HepG2 (cell line): ENCODE results near the gene KRTAP12-2.

Experiments
- NR2F2 ChIP-seq: IDR thresholded peaks from 2 replicates; pipeline ENCODE4 v1.6.1; 2012; ENCODE audit warnings: low read depth, inconsistent platforms, borderline replicate concordance
- SOX13 ChIP-seq, 3 experiments: fragments of 450-650 bp in 1 of 3; sonication (generic) in 1 of 3; formaldehyde crosslinking in 1 of 3; IDR thresholded peaks in 2 of 3; conservative IDR thresholded peaks in 1 of 3; 2 replicates each; pipeline versions ENCODE4 v1.5.0 to v1.6.1; 2016 to 2020; ENCODE audit warnings: antibody characterized with exemption in 1 of 3, mild to moderate bottlenecking in 1 of 3, missing compliant biosample characterization in 1 of 3, missing genetic modification reagents in 1 of 3, moderate library complexity in 1 of 3
- TAF1 ChIP-seq: sonication (generic); formaldehyde crosslinking; IDR thresholded peaks from 2 replicates; pipeline ENCODE4 v1.4.0; 2020; ENCODE audit warnings: missing genetic modification reagents
- ZNF101 ChIP-seq: sonication (generic); formaldehyde crosslinking; IDR thresholded peaks from 2 replicates; pipeline ENCODE4 v1.4.0; 2020; ENCODE audit warnings: mild to moderate bottlenecking, low read depth, missing genetic modification reagents, borderline replicate concordance
- ZNF34 ChIP-seq: sonication (generic); formaldehyde crosslinking; IDR thresholded peaks from 2 replicates; pipeline ENCODE4 v1.4.0; 2020; ENCODE audit warnings: mild to moderate bottlenecking, missing genetic modification reagents, borderline replicate concordance
- ZNF556 ChIP-seq: sonication (generic); formaldehyde crosslinking; IDR thresholded peaks from 2 replicates; pipeline ENCODE4 v1.4.0; 2020; ENCODE audit warnings: mild to moderate bottlenecking, missing genetic modification reagents, borderline replicate concordance
- ZNF768 ChIP-seq: sonication (generic); formaldehyde crosslinking; IDR thresholded peaks from 2 replicates; pipeline ENCODE4 v1.4.0; 2020; ENCODE audit warnings: missing genetic modification reagents
- TF ChIP-seq, protein P1 (sequence below), 2 experiments: IDR thresholded peaks; 2 replicates each; pipeline ENCODE4 v1.6.1; 2011 to 2012; ENCODE audit warnings: low read length in 2 of 2, borderline replicate concordance in 1 of 2, low read depth in 1 of 2, mild to moderate bottlenecking in 1 of 2, moderate library complexity in 1 of 2

- TF ChIP-seq, protein P1, sequence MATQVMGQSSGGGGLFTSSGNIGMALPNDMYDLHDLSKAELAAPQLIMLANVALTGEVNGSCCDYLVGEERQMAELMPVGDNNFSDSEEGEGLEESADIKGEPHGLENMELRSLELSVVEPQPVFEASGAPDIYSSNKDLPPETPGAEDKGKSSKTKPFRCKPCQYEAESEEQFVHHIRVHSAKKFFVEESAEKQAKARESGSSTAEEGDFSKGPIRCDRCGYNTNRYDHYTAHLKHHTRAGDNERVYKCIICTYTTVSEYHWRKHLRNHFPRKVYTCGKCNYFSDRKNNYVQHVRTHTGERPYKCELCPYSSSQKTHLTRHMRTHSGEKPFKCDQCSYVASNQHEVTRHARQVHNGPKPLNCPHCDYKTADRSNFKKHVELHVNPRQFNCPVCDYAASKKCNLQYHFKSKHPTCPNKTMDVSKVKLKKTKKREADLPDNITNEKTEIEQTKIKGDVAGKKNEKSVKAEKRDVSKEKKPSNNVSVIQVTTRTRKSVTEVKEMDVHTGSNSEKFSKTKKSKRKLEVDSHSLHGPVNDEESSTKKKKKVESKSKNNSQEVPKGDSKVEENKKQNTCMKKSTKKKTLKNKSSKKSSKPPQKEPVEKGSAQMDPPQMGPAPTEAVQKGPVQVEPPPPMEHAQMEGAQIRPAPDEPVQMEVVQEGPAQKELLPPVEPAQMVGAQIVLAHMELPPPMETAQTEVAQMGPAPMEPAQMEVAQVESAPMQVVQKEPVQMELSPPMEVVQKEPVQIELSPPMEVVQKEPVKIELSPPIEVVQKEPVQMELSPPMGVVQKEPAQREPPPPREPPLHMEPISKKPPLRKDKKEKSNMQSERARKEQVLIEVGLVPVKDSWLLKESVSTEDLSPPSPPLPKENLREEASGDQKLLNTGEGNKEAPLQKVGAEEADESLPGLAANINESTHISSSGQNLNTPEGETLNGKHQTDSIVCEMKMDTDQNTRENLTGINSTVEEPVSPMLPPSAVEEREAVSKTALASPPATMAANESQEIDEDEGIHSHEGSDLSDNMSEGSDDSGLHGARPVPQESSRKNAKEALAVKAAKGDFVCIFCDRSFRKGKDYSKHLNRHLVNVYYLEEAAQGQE (IDR thresholded peaks at IDR 0.05; ENCODE audit: borderline replicate concordance in 1 of 2, low read depth in 1 of 2, low read length in 2 of 2), result no peak
- TF ChIP-seq ZNF101 (no peak), TAF1 (CRISPR knock-in tag) (no peak), ZNF556 (CRISPR knock-in tag) (no peak), SOX13 (IDR thresholded peaks at IDR 0.05) (no peak), SOX13 (CRISPR knock-in tag; conservative IDR thresholded peaks at IDR 0.05 in 1 of 2, IDR thresholded peaks at IDR 0.05 in 1 of 2) (no peak), ZNF34 (CRISPR knock-in tag) (no peak), NR2F2 (no peak), ZNF768 (CRISPR knock-in tag) (no peak)
Measured at GRCh38 chr21:44644878-44645277, 21.8 kb downstream of the KRTAP12-2 start.
